Measurements from ENCODE around the gene SYNRG.

DNA sequence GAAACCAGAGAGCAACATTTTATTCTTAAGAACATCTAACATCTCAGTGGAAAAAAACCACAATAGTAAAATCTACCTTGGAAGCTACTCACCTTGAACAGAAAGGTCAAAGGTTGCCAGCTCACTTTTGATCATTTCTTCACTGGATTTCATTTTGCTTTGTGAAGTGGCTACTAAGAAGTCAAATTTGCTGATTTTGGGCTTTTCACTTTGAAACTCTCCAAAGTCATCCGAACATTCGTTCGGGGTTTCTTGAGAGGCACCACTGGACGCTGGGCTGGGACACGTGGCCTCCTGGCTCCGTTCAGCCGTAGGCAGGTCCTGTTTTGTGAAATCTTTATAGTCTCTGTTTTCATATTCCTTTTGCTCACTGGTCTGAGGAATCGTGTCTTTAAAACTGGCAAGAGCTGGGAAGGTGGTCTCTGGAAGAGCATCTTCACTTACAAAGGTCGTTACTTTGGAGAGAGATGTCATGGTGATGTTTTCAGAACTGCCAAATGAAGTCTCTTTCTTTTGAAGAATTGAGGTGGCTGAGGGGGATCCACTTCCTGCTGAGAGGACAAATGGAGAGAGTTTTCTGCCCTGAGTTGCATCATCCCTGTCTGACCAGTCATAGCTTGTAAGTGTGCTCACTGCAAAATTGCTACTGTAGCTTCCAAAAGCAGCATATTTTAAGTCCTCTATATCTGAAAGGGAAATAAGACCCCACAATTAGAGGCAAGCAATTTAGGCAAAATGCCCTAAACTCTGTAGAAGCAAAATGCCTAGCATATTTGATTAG is 67.1 kb downstream of the SYNRG start:
- TF ChIP-seq, protein P1, sequence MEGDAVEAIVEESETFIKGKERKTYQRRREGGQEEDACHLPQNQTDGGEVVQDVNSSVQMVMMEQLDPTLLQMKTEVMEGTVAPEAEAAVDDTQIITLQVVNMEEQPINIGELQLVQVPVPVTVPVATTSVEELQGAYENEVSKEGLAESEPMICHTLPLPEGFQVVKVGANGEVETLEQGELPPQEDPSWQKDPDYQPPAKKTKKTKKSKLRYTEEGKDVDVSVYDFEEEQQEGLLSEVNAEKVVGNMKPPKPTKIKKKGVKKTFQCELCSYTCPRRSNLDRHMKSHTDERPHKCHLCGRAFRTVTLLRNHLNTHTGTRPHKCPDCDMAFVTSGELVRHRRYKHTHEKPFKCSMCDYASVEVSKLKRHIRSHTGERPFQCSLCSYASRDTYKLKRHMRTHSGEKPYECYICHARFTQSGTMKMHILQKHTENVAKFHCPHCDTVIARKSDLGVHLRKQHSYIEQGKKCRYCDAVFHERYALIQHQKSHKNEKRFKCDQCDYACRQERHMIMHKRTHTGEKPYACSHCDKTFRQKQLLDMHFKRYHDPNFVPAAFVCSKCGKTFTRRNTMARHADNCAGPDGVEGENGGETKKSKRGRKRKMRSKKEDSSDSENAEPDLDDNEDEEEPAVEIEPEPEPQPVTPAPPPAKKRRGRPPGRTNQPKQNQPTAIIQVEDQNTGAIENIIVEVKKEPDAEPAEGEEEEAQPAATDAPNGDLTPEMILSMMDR (optimal IDR thresholded peaks at IDR 0.05 in 1 of 3, IDR thresholded peaks at IDR 0.05 in 1 of 3, conservative IDR thresholded peaks at IDR 0.05 in 1 of 3; ENCODE audit: extremely low read depth in 1 of 3, insufficient read depth in 2 of 3, low read length in 3 of 3) = no peak
- no peak for TF ChIP-seq EZH2 (IDR thresholded peaks at IDR 0.05; ENCODE audit: low read length)
